HCT116 (cell line): ENCODE results near the gene RAB8B.

ENCODE experiments used
- CEBPB ChIP-seq: IDR thresholded peaks from 2 replicates; pipeline ENCODE4 v1.6.1; 2012; ENCODE audit warnings: low read depth
- CTCF ChIP-seq, 3 experiments: fragments of 200-600 bp in 1 of 3; sonication (generic) in 1 of 3; IDR thresholded peaks in 2 of 3; conservative IDR thresholded peaks in 1 of 3; 2 replicates each; pipeline ENCODE4 v1.5.1; 2012 to 2017; ENCODE audit warnings: low read depth in 2 of 3, low read length in 2 of 3, antibody characterized with exemption in 1 of 3, borderline replicate concordance in 1 of 3, control low read depth in 1 of 3, mild to moderate bottlenecking in 1 of 3, mixed read lengths in 1 of 3, mixed run types in 1 of 3, moderate library complexity in 1 of 3; ENCODE audit not compliant: insufficient read depth in 1 of 3

- TF ChIP-seq CEBPB (no peak), CTCF (IDR thresholded peaks at IDR 0.05 in 2 of 3, conservative IDR thresholded peaks at IDR 0.05 in 1 of 3; ENCODE audit: borderline replicate concordance in 1 of 3, insufficient read depth in 1 of 3, low read depth in 2 of 3, low read length in 2 of 3) (no peak)
Measured at GRCh38 chr15:63258658-63259057, 69.3 kb downstream of the RAB8B start.
